ENCODE measurements around the gene HTR3C.

DNA sequence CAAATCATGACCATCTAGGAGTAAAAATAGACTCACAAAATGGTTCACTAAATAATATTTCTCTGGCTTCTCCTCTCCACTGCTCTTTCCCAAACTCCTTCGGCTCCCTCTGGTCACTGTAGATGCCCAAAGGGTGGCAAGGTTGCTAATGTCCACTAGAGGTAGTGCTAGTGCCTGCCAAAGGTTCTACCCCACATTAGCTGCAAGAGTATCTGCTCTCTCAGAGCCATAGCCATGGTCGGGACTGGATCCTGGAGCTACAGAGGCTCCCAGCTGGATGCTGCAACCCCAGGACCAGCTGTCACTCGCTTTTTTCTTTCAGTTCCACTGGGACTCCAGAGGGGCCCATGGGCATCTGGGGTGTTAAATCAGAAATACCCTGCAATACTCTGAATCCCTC is 12.8 kb upstream of the HTR3C start:
- TF ChIP-seq, protein P1, sequence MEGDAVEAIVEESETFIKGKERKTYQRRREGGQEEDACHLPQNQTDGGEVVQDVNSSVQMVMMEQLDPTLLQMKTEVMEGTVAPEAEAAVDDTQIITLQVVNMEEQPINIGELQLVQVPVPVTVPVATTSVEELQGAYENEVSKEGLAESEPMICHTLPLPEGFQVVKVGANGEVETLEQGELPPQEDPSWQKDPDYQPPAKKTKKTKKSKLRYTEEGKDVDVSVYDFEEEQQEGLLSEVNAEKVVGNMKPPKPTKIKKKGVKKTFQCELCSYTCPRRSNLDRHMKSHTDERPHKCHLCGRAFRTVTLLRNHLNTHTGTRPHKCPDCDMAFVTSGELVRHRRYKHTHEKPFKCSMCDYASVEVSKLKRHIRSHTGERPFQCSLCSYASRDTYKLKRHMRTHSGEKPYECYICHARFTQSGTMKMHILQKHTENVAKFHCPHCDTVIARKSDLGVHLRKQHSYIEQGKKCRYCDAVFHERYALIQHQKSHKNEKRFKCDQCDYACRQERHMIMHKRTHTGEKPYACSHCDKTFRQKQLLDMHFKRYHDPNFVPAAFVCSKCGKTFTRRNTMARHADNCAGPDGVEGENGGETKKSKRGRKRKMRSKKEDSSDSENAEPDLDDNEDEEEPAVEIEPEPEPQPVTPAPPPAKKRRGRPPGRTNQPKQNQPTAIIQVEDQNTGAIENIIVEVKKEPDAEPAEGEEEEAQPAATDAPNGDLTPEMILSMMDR (conservative IDR thresholded peaks at IDR 0.05; ENCODE audit: low read length) = no peak; the same call in 1 of the 2 replicates
- TF ChIP-seq EZH2phosphoT487 (IDR thresholded peaks at IDR 0.05; ENCODE audit: borderline replicate concordance, low read depth, low read length) = no peak
